NK-92 treated with Interleukin-12 subunit alpha and Interleukin-12 subunit beta, amount 100 ng/mL, for 24 hours (cell line): ENCODE data around the gene ROBO2.

Experiments
- DNase-seq: peaks from one replicate; lab custom pipeline; 2025; lab: John Stamatoyannopoulos, UW

ROBO2 gene

DNA sequence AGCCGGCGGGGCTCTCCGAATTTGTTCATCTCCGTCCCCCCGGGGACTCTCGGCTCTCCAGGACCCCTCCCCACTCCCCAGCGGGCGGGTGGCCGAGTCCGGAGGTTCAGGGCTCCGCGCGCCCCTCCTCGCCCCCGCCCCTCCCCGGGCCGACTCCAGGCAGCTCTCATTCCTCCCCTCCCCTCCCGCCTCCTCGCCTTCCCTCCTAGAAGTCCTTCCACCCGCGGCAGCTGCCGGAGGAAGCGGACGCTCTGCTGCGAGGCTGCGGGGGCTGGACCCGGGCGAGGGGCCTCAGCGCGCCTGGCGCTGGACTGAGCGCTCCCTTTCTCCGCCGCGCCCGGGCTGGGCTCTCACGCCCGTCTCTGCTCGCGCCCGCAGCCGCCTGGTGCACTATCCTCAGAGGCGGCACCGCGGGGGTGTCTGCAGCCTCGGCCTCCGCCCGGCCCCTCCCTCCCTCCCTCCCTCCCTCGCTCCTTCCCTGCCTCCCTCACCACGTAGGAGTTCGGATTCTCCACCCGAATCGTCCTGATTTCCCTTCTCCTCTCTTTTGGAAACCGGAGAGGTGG lies at the start of gene ROBO2:
Gene ROBO2 (plus strand): TSS at position 494 of the 566 bp plus-strand sequence. CDS start 687 bp downstream, outside the sequence.
- no peak for DNase-seq

- DNase-seq: no peak
Observed at GRCh38 chr3:76990606-76991005, 49.3 kb upstream of the ROBO2 start.

GRCh38 chr3:76991165-76991564 lies 48.7 kb upstream of the ROBO2 start:
- DNase-seq: no peak

- no peak for DNase-seq
Observed at GRCh38 chr3:76997733-76998132, 42.2 kb upstream of the ROBO2 start.

GRCh38 chr3:76998555-76998954 lies 41.3 kb upstream of the ROBO2 start:
- no peak for DNase-seq

- DNase-seq: no peak
Observed at GRCh38 chr3:77001062-77001701, 38.7 kb upstream of the ROBO2 start.

DNA sequence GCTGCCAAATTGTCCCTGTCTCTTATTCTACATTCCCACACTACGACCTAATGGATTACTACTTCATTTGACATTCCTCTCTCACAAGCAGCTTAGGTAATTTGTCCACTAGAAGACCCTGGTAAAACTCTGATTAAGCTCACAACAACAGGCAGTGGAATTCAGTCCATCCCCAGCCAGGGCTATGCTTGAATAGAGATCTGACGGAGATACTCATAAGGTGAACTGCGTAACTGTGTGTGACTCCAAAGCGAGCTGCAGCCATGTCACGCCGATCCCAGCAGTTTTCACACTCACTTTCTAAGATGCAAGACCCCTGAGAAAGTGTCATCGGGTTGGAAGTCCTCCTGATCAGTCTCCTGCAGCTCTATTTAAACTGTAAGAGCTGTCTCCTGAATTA lies 25.7 kb upstream of the ROBO2 start:
- no peak for DNase-seq

GRCh38 chr3:77025471-77025870 lies 14.4 kb upstream of the ROBO2 start:
- no peak for DNase-seq

DNA sequence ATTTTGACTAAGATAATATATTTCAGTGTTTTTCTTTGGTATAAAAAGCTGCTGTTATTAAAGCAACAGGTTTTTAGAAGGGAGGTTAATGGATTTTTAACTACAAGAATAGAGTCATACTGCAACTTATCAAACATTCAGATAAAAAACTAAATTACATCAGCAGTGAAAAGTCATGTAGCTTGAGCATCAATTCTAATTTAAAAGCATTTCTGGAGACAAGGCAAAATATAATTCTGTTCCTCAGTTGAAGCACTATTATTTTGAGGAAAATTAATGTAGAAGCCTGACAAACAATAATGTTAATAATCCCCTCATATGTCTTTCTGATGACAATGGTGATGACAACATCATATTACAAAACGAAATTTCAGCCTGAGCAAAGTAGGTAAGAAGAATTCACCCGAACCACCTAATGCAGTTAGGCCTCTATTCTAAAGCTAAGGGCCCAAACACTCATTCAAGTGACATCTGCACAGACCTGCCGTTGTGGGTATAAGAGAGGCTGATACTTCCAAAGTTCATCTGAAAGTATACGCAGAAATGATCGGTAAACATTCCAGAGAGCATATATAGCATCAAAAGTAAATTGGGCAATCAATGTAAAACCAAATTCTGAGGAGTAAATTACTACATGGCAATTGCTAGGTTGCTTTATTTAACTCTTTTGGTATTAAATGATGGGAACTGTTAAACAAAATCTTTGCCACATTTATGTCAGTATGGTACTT lies 12.8 kb upstream of the ROBO2 start:
- no peak for DNase-seq

DNA sequence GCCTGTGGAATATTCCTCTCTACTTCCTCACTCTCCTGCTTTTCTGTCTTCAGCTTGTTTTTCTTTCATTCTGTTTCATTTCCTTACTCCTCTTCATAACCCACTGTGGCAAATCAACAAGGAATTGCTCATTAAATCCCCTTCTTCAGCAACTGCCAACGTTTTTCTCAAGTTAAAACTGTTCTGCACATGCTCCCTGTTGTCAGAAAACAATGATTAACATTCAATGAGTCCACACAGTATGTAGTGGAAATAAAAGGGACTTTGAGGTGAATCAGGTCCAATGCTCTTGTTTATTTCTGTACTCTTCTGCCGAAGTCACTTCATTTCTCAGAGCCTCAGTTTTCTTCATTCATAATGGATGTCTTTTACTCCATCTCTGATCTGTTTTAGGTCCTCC lies 11.9 kb upstream of the ROBO2 start:
- DNase-seq: no peak

- DNase-seq: no peak
Observed at GRCh38 chr3:77038468-77038929, 1.4 kb upstream of the ROBO2 start.

- DNase-seq: no peak
Observed at GRCh38 chr3:77038930-77039605, 831 bp upstream of the ROBO2 start.

GRCh38 chr3:77040216-77040615 lies 317 bp downstream of the ROBO2 start:
- no peak for DNase-seq

- no peak for DNase-seq
Observed at GRCh38 chr3:77040926-77041722, 1.2 kb downstream of the ROBO2 start.

DNA sequence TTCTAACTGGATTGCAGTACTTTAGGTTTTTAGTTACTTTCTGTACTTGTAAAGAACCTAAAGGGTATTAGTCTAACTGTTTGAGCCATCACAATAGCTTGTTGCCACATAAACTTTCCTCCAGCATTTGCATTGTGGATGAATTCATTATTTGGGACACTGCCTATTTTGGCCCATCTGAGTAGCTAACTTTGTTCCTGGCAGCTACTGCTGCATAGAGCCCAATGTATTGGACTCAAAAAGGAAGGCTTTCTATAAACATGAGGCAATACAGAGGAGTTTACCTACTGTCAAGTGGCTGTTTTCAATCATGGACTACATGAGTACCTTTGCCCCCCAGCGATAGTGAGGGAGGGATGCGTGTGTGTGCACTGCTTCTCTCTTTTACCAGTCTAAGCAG lies 1.9 kb downstream of the ROBO2 start:
- DNase-seq: no peak

- DNase-seq: no peak
Observed at GRCh38 chr3:77042343-77042742, 2.4 kb downstream of the ROBO2 start.

DNA sequence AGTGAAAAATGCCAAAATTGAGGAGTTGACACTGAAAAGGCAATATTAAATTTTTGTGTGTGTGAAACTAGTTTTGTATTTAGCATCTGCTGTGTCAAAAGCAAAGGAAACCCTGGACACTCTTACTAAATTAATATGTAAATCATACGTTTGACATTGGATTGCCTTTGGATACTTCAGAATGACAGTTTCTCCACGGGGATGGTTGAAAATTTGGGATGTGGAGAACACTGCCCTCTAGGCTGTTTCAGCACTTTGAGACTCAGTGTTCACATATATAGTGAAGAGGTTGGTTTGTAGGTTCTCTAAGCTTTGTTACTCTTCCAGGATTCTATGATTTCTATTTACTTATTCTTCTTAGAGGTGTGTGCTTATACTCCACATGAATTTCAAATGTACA lies 3.0 kb downstream of the ROBO2 start:
- DNase-seq: no peak

DNA sequence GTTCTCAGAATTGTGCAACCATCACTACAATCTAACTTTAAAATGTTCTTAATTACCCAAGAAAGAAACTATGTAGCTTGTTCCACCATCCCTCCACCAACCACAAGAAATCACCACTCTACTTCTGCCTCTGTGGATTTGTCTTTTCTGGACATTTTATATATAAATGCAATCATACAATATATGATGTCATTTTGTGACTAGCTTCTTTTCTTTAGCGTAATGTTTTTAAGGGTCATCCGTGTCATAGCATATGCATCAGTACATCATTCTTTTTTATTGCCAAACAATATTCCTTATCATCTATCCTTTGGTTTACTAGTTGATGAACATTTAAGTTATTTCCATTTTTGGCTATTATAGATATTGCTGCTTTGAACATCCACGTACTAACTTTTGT lies 5.8 kb downstream of the ROBO2 start:
- DNase-seq: no peak

GRCh38 chr3:77048186-77048585 lies 8.3 kb downstream of the ROBO2 start:
- DNase-seq: no peak

DNA sequence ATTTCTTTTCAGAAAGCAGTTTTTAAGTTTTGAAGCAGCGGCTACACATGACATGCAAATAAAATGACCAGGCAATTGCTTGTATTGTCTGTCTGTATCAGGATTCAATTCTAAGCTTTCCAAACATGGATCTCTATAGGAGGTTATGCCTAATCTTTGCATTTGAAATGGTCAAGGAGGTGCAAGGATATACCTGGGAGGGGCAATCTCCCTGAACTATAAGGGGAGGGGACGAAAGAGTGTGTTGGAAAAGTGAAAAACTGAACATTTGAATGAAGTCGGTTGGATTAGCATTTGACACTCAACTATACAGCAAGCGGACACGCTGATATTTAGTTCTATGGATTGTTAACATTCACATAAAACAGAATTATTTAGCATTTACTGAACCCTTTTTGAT lies 11.7 kb downstream of the ROBO2 start:
- DNase-seq: no peak

DNA sequence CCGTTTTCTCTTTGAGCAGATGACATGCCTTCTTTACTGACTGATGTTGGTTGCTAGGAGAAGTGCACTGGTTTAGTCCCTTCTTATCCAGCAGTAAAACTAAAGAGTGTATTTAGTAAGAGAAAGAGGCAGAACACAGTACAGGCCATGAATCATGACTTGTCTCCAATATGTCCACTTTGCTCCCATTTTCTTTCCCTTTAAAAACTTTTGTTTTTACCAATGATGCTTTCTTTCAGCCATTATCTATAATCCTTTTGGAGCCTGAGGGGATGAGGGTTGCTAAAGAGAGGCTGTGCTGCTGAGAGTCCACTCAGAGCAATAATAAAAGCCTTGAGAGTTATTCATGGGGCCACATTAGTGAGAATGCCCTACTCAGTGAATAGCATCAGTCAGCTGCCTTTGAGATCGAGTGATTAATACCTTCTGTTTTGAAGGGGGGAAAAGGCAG lies 12.2 kb downstream of the ROBO2 start:
- no peak for DNase-seq
